GM23338 (cell line): Measurements from ENCODE around the gene ATF7. TPM values are rescaled to one million over a fixed set of nuclear protein-coding genes. Genes with fewer than 3 reads are reported as not detected.

Experiments
- ATAC-seq: fragments of 200-7000 bp; cut with Tn5 transposase; 3 replicates; pipeline ENCODE4 v1.9.1; 2020
- DNase-seq: peaks from one replicate; pipeline ENCODE4 v3.0.0-alpha.2; 2015; ENCODE audit warnings: low spot score
- H2AFZ ChIP-seq: fragments of 200-600 bp; sonication (generic); 2 replicates; pipeline ENCODE4 v1.8.0; 2016; ENCODE audit warnings: antibody characterized with exemption, mild to moderate bottlenecking, moderate library complexity
- H3F3A ChIP-seq: fragments of 200-600 bp; sonication (generic); replicated peaks from 2 replicates; pipeline ENCODE4 v1.8.0; 2017; ENCODE audit warnings: antibody characterized with exemption, mixed run types, low read depth
- H3K27ac ChIP-seq: fragments of 200-600 bp; sonication (generic); 2 replicates; pipeline ENCODE4 v1.6.1; 2016; ENCODE audit warnings: low read depth
- H3K27me3 ChIP-seq: fragments of 200-600 bp; sonication (generic); 2 replicates; pipeline ENCODE4 v1.8.0; 2016; ENCODE audit warnings: mild to moderate bottlenecking, mixed run types, moderate library complexity; ENCODE audit not compliant: insufficient read depth
- H3K36me3 ChIP-seq: fragments of 200-600 bp; sonication (generic); 2 replicates; pipeline ENCODE4 v1.8.0; 2016; ENCODE audit warnings: mild to moderate bottlenecking; ENCODE audit not compliant: insufficient read depth
- H3K4me1 ChIP-seq: fragments of 200-600 bp; sonication (generic); 2 replicates; pipeline ENCODE4 v1.8.0; 2016; ENCODE audit warnings: mild to moderate bottlenecking, moderate library complexity; ENCODE audit not compliant: insufficient read depth
- H3K4me2 ChIP-seq: fragments of 200-600 bp; sonication (generic); 2 replicates; pipeline ENCODE4 v1.7.1; 2017; ENCODE audit warnings: mixed run types
- H3K4me3 ChIP-seq: fragments of 200-600 bp; sonication (generic); 2 replicates; pipeline ENCODE4 v1.6.1; 2016; ENCODE audit warnings: mixed run types
- H3K79me2 ChIP-seq: fragments of 200-600 bp; sonication (generic); replicated peaks from 2 replicates; pipeline ENCODE4 v1.8.0; 2017; ENCODE audit warnings: mild to moderate bottlenecking; ENCODE audit not compliant: insufficient read depth
- H3K9me2 ChIP-seq: fragments of 200-600 bp; sonication (generic); 2 replicates; pipeline ENCODE4 v1.8.0; 2017; ENCODE audit not compliant: insufficient read depth
- H4K20me1 ChIP-seq: fragments of 200-600 bp; sonication (generic); replicated peaks from 2 replicates; pipeline ENCODE4 v1.8.0; 2017; ENCODE audit warnings: mild to moderate bottlenecking; ENCODE audit not compliant: insufficient read depth
- H3K27ac Mint-ChIP-seq: 2 replicates; pipeline ENCODE4 v1.8.0; 2020; ENCODE audit warnings: inconsistent platforms, mild to moderate bottlenecking, moderate library complexity, mixed read lengths
- H3K27me3 Mint-ChIP-seq: 3 replicates; pipeline ENCODE4 v1.8.0; 2022; ENCODE audit warnings: low read depth, mild to moderate bottlenecking, moderate library complexity, mixed read lengths, inconsistent platforms; ENCODE audit not compliant: insufficient read depth, poor library complexity
- H3K36me3 Mint-ChIP-seq: 3 replicates; pipeline ENCODE4 v1.8.0; 2021; ENCODE audit warnings: low read depth, mild to moderate bottlenecking, inconsistent platforms, moderate library complexity, mixed read lengths
- H3K4me1 Mint-ChIP-seq: 3 replicates; pipeline ENCODE4 v1.8.0; 2020; ENCODE audit warnings: mild to moderate bottlenecking, inconsistent platforms, mixed read lengths
- H3K4me3 Mint-ChIP-seq: 3 replicates; pipeline ENCODE4 v1.8.0; 2021; ENCODE audit warnings: moderate library complexity, mild to moderate bottlenecking, inconsistent platforms, mixed read lengths
- H3K9me3 Mint-ChIP-seq: 3 replicates; pipeline ENCODE4 v1.8.0; 2020; ENCODE audit warnings: moderate library complexity, mild to moderate bottlenecking, inconsistent platforms, mixed read lengths
- CREB1 ChIP-seq: fragments of 250-450 bp; sonication (Bioruptor Pico); IDR thresholded peaks from 2 replicates; pipeline ENCODE4 v1.5.0; 2020; ENCODE audit warnings: low read depth, mild to moderate bottlenecking, moderate library complexity
- CTCF ChIP-seq, 2 experiments: fragments of 200-600 bp in 1 of 2; sonication (generic) in 1 of 2; conservative IDR thresholded peaks; 2 replicates each; pipeline versions ENCODE4 v1.5.1 to v1.6.1; 2016 to 2017; ENCODE audit warnings: antibody characterized with exemption in 2 of 2, low read depth in 2 of 2, mild to moderate bottlenecking in 2 of 2, moderate library complexity in 1 of 2
- ETS1 ChIP-seq: IDR thresholded peaks from 2 replicates; pipeline ENCODE4 v1.6.1; 2016; ENCODE audit warnings: antibody characterized with exemption
- EZH2 ChIP-seq: fragments of 200-600 bp; sonication (generic); IDR thresholded peaks from one replicate; pipeline ENCODE4 v1.8.0; 2017; ENCODE audit warnings: antibody characterized with exemption, mild to moderate bottlenecking, low read depth; ENCODE audit not compliant: unreplicated experiment
- EZH2phosphoT487 ChIP-seq: fragments of 200-600 bp; sonication (generic); IDR thresholded peaks from one replicate; pipeline ENCODE4 v1.8.1; 2018; ENCODE audit warnings: antibody characterized with exemption; ENCODE audit not compliant: unreplicated experiment
- JUNB ChIP-seq: IDR thresholded peaks from one replicate; pipeline ENCODE4 v1.6.1; 2016; ENCODE audit warnings: antibody characterized with exemption; ENCODE audit not compliant: unreplicated experiment
- NANOG ChIP-seq: IDR thresholded peaks from 2 replicates; pipeline ENCODE4 v1.6.1; 2016; ENCODE audit warnings: antibody characterized with exemption, borderline replicate concordance
- POLR2AphosphoS5 ChIP-seq: IDR thresholded peaks from 2 replicates; pipeline ENCODE4 v1.6.1; 2016; ENCODE audit warnings: antibody characterized with exemption, low read depth
- REST ChIP-seq: IDR thresholded peaks from one replicate; pipeline ENCODE4 v1.6.1; 2018; ENCODE audit warnings: antibody characterized with exemption; ENCODE audit not compliant: unreplicated experiment
- STAT1 ChIP-seq: IDR thresholded peaks from one replicate; pipeline ENCODE4 v1.6.1; 2016; ENCODE audit warnings: antibody characterized with exemption; ENCODE audit not compliant: unreplicated experiment
- ZNF114 ChIP-seq: fragments of 250-450 bp; sonication (Bioruptor Pico); IDR thresholded peaks from 2 replicates; pipeline ENCODE4 v1.5.0; 2020; ENCODE audit warnings: mild to moderate bottlenecking, moderate library complexity
- ZNF331 ChIP-seq: fragments of 250-450 bp; sonication (Bioruptor Pico); IDR thresholded peaks from 2 replicates; pipeline ENCODE4 v1.5.0; 2020; ENCODE audit warnings: low read depth, mild to moderate bottlenecking, moderate library complexity
- ZNF462 ChIP-seq: fragments of 250-450 bp; sonication (Bioruptor Pico); IDR thresholded peaks from 2 replicates; pipeline ENCODE4 v1.5.0; 2020; ENCODE audit warnings: mild to moderate bottlenecking, moderate library complexity
- polyA plus RNA-seq: library from polyadenylated mRNA; unstranded; fragments of >200 nt; fragmentation: Nextera tagmentation; extraction: Ambion mirVana; gene quantifications from 2 replicates; pipeline ENCODE4 v1.2.1, GENCODE V29; 2016
- total RNA-seq: library from RNA; depleted of rRNA; stranded (reverse); fragments of >200 nt; shearing (Covaris generic); gene quantifications from 2 replicates; pipeline ENCODE4 v1.2.3, GENCODE V29; 2014

ATF7 gene
- total and polyA plus RNA-seq, 2 experiments from 2014 or later: 13.9 to 16.3 TPM

GRCh38 chr12:53466640-53467039 is 159.5 kb downstream of the ATF7 start:
- ATAC-seq (no peak), DNase-seq (no peak)
- no peak overlapping the region for H3K4me3 ChIP-seq
- H3K9me3 Mint-ChIP-seq: no peaks in the 10 kb centered on the region
- peaks cover 93% of the 10 kb centered on the region for H3K36me3 ChIP-seq
- H4K20me1 ChIP-seq: peaks cover 85% of the 10 kb centered on the region
- H3K4me1 Mint-ChIP-seq: peaks cover 37% of the 10 kb centered on the region
- H3K27ac Mint-ChIP-seq: no peak overlapping the region
- H3K27me3 ChIP-seq: no peaks in the 10 kb centered on the region
- TF ChIP-seq ZNF462: no peak
- no peak for TF ChIP-seq JUNB
- no peak for TF ChIP-seq ETS1
- TF ChIP-seq EZH2: no peak
- TF ChIP-seq CREB1 (CRISPR knock-in tag): no peak
- no peak for TF ChIP-seq REST
- TF ChIP-seq ZNF331 (CRISPR knock-in tag): no peak
- no peak for TF ChIP-seq NANOG
- no peak for TF ChIP-seq STAT1
- TF ChIP-seq ZNF114 (CRISPR knock-in tag): no peak
- no peak for TF ChIP-seq POLR2AphosphoS5
- no peak for TF ChIP-seq CTCF (conservative IDR thresholded peaks at IDR 0.05; ENCODE audit: low read depth in 2 of 2)
- TF ChIP-seq EZH2phosphoT487: no peak
- no peak overlapping the region for H3K4me2 ChIP-seq
- peaks cover 63% of the 10 kb centered on the region for H3F3A ChIP-seq
- H2AFZ ChIP-seq: no peak overlapping the region
- H3K9me2 ChIP-seq: no peaks in the 10 kb centered on the region
- peaks cover 79% of the 10 kb centered on the region for H3K79me2 ChIP-seq
- peak overlapping the region; percentile 24; the same call in 1 of the 2 replicates for H3K27ac ChIP-seq
- peaks cover 100% of the 10 kb centered on the region for H3K36me3 Mint-ChIP-seq
- no peaks in the 10 kb centered on the region for H3K27me3 Mint-ChIP-seq
- peaks cover 11% of the 10 kb centered on the region; the same call in 1 of the 2 replicates for H3K4me1 ChIP-seq
- H3K4me3 Mint-ChIP-seq: no peak overlapping the region
